CD4-positive, alpha-beta T cell (primary cell): ENCODE data around the gene OR10W1. TPM values are rescaled to one million over a fixed set of nuclear protein-coding genes. Genes with fewer than 3 reads are reported as not detected.

Experiments
- ATAC-seq: fragments of 200-7000 bp; cut with Tn5 transposase; one replicate; pipeline ENCODE4 v1.10.0; 2022; ENCODE audit warnings: mild to moderate bottlenecking; ENCODE audit not compliant: poor library complexity
- CTCF ChIA-PET: fragments of 350-600 bp; sonication (Branson Sonifier 250); formaldehyde crosslinking; loops from one replicate; lab custom pipeline; 2021; ENCODE audit warnings: antibody characterized with exemption, inconsistent platforms; lab: Charles Lee
- POLR2A ChIA-PET: fragments of 350-600 bp; sonication (Branson Sonifier 250); formaldehyde crosslinking; loops from one replicate; lab custom pipeline; 2021; ENCODE audit warnings: antibody characterized with exemption, inconsistent platforms; lab: Charles Lee
- DNase-seq, 14 experiments: peaks; one replicate each; pipeline ENCODE4 v3.0.0-alpha.2; 2013 to 2020; ENCODE audit warnings: mixed read lengths in 2 of 14
- H3K27ac ChIP-seq, 2 donors: one replicate each; pipeline versions ENCODE4 v1.5.1 to v1.7.0; 2013; ENCODE audit warnings: low read length in 2 of 2, low read depth in 1 of 2, mild to moderate bottlenecking in 1 of 2
- H3K27me3 ChIP-seq, 2 experiments: 1 replicate in 1 of 2; 2 replicates in 1 of 2; pipeline versions ENCODE4 v1.6.1 to v1.7.0; 2013; ENCODE audit warnings: low read length in 2 of 2, control low read depth in 1 of 2, mild to moderate bottlenecking in 1 of 2, moderate library complexity in 1 of 2; ENCODE audit not compliant: insufficient read depth in 2 of 2, control insufficient read depth in 1 of 2
- H3K36me3 ChIP-seq: one replicate; pipeline ENCODE4 v1.6.1; 2013; ENCODE audit warnings: low read length, control low read depth; ENCODE audit not compliant: insufficient read depth
- H3K4me1 ChIP-seq: one replicate; pipeline ENCODE4 v1.6.1; 2013; ENCODE audit warnings: low read length, control low read depth; ENCODE audit not compliant: insufficient read depth
- H3K4me3 ChIP-seq: one replicate; pipeline ENCODE4 v1.5.1; 2013; ENCODE audit warnings: mild to moderate bottlenecking, low read length, moderate library complexity
- H3K9me3 ChIP-seq, 2 experiments: 1 replicate in 1 of 2; 2 replicates in 1 of 2; pipeline versions ENCODE4 v1.6.1 to v1.7.0; 2013; ENCODE audit warnings: low read length in 2 of 2, mild to moderate bottlenecking in 2 of 2, control low read depth in 1 of 2, moderate library complexity in 1 of 2; ENCODE audit not compliant: control insufficient read depth in 1 of 2, insufficient read depth in 1 of 2
- H3K27ac Mint-ChIP-seq: one replicate; pipeline ENCODE4 v1.8.0; 2020; ENCODE audit warnings: mixed read lengths
- H3K27me3 Mint-ChIP-seq: one replicate; pipeline ENCODE4 v1.8.0; 2021; ENCODE audit warnings: mixed read lengths
- H3K36me3 Mint-ChIP-seq: one replicate; pipeline ENCODE4 v1.8.0; 2021; ENCODE audit warnings: low read depth, mixed read lengths
- H3K4me1 Mint-ChIP-seq: one replicate; pipeline ENCODE4 v1.8.0; 2021; ENCODE audit warnings: low read depth, mixed read lengths
- H3K4me3 Mint-ChIP-seq: one replicate; pipeline ENCODE4 v1.8.0; 2020; ENCODE audit warnings: mild to moderate bottlenecking, mixed read lengths
- H3K9me3 Mint-ChIP-seq: one replicate; pipeline ENCODE4 v1.8.0; 2020; ENCODE audit warnings: mixed read lengths
- intact Hi-C, 2 experiments: fragments of 100-400 bp; cut with DNase I in 1 of 2; cut with micrococcal nuclease in 1 of 2; formaldehyde crosslinking; loops; one replicate each; pipeline versions ENCODE4 v1.15.1 to v1.9.0; 2023 to 2025; cut with DNase I, micrococcal nuclease
- total RNA-seq, 174 experiments: library from RNA in 2 of 174; stranded (reverse) in 2 of 174; gene quantifications; one replicate each; pipeline ENCODE4 v1.2.3 and lab custom pipeline; 2021 to 2026
- TF ChIP-seq, protein P1 (sequence below): fragments of 200-600 bp; IDR thresholded peaks from one replicate; pipeline ENCODE4 v1.8.0; 2022; ENCODE audit warnings: antibody characterized with exemption, mild to moderate bottlenecking

The OR10W1 gene
- total RNA-seq, 2 experiments from 2014 or later = not detected

- Mint-ChIP-seq H3K36me3 (no peaks in the 10 kb centered on the region), H3K4me1 (no peaks in the 10 kb centered on the region), H3K27ac (no peak overlapping the region), H3K27me3 (peaks cover 43% of the 10 kb centered on the region), H3K4me3 (no peak overlapping the region), H3K9me3 (peaks cover 1% of the 10 kb centered on the region)
- DNase-seq (no peak), ATAC-seq (no peak)
- no peaks in the 10 kb centered on the region for H3K36me3 ChIP-seq
- H3K9me3 ChIP-seq = peaks cover 0 to 5% of the 10 kb centered on the region in 2 experiments
- H3K27ac ChIP-seq = no peak overlapping the region
- H3K27me3 ChIP-seq = peaks cover 8% of the 10 kb centered on the region in 2 experiments
- intact Hi-C loops = no loop called here
- POLR2A ChIA-PET = no interaction called here
- TF ChIP-seq, protein P1, sequence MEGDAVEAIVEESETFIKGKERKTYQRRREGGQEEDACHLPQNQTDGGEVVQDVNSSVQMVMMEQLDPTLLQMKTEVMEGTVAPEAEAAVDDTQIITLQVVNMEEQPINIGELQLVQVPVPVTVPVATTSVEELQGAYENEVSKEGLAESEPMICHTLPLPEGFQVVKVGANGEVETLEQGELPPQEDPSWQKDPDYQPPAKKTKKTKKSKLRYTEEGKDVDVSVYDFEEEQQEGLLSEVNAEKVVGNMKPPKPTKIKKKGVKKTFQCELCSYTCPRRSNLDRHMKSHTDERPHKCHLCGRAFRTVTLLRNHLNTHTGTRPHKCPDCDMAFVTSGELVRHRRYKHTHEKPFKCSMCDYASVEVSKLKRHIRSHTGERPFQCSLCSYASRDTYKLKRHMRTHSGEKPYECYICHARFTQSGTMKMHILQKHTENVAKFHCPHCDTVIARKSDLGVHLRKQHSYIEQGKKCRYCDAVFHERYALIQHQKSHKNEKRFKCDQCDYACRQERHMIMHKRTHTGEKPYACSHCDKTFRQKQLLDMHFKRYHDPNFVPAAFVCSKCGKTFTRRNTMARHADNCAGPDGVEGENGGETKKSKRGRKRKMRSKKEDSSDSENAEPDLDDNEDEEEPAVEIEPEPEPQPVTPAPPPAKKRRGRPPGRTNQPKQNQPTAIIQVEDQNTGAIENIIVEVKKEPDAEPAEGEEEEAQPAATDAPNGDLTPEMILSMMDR = no peak
- H3K4me3 ChIP-seq = no peak overlapping the region
- peaks cover 2% of the 10 kb centered on the region for H3K4me1 ChIP-seq
- CTCF ChIA-PET = no interaction called here
These were observed 17.5 kb upstream of the OR10W1 start for GRCh38 chr11:58285483-58286040.

DNA sequence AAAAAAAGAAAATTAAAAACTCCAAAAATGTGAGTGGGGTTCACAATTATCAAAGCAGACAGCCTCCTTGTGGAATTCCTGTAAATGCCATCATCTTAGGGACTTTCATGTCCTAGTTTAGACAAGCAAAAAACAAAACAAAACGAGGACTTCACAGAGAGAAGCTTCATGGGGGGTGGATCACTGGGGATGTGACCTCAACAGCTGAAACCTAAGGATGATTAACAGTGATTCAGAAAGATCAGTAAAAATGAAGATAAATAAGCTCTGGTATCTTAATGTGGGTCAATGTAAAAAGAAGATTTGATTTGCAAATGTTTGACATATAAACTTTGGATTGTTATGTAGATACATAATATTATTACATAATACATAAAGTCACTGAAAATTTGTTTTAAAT is 8.1 kb upstream of the OR10W1 start:
- no peaks in the 10 kb centered on the region for H3K4me1 Mint-ChIP-seq
- no peak overlapping the region for H3K4me3 Mint-ChIP-seq

GRCh38 chr11:58275002-58275401 is 6.9 kb upstream of the OR10W1 start:
- peaks cover 16% of the 10 kb centered on the region for H3K27me3 Mint-ChIP-seq
- Histone ChIP-seq H3K4me3 (no peak overlapping the region), H3K4me1 (no peaks in the 10 kb centered on the region), H3K36me3 (no peaks in the 10 kb centered on the region), H3K27me3 (no peaks in the 10 kb centered on the region), H3K27ac (no peak overlapping the region), H3K9me3 (no peaks in the 10 kb centered on the region)
- ChIA-PET CTCF (no interaction called here), POLR2A (no interaction called here)
- intact Hi-C loops = no loop called here
- ATAC-seq (no peak), DNase-seq (no peak)
- no peak overlapping the region for H3K27ac Mint-ChIP-seq
- TF ChIP-seq, protein P1 = no peak
- no peaks in the 10 kb centered on the region for H3K36me3 Mint-ChIP-seq
- H3K9me3 Mint-ChIP-seq = peaks cover 3% of the 10 kb centered on the region
- H3K4me3 Mint-ChIP-seq = no peak overlapping the region
- H3K4me1 Mint-ChIP-seq = no peaks in the 10 kb centered on the region

More for the DNA sequence above, 8.1 kb upstream of the OR10W1 start:
- DNase-seq (no peak), ATAC-seq (no peak)
- H3K36me3 ChIP-seq = no peaks in the 10 kb centered on the region
- H3K4me3 ChIP-seq = no peak overlapping the region
- Mint-ChIP-seq H3K9me3 (peaks cover 5% of the 10 kb centered on the region), H3K27me3 (peaks cover 21% of the 10 kb centered on the region), H3K36me3 (no peaks in the 10 kb centered on the region), H3K27ac (no peak overlapping the region)
- TF ChIP-seq, protein P1 = no peak
- ChIA-PET POLR2A (no interaction called here), CTCF (no interaction called here)
- no peak overlapping the region for H3K27ac ChIP-seq
- intact Hi-C loops = no loop called here
- no peaks in the 10 kb centered on the region for H3K4me1 ChIP-seq
- no peaks in the 10 kb centered on the region for H3K9me3 ChIP-seq
- no peaks in the 10 kb centered on the region for H3K27me3 ChIP-seq
